Measurements from ENCODE around the gene SEMA4D. TPM values are rescaled to one million over a fixed set of nuclear protein-coding genes. Genes with fewer than 3 reads are reported as not detected.

The SEMA4D gene
- total RNA-seq, 2 donors from 2014 or later: 42.8 to 51.0 TPM

DNA sequence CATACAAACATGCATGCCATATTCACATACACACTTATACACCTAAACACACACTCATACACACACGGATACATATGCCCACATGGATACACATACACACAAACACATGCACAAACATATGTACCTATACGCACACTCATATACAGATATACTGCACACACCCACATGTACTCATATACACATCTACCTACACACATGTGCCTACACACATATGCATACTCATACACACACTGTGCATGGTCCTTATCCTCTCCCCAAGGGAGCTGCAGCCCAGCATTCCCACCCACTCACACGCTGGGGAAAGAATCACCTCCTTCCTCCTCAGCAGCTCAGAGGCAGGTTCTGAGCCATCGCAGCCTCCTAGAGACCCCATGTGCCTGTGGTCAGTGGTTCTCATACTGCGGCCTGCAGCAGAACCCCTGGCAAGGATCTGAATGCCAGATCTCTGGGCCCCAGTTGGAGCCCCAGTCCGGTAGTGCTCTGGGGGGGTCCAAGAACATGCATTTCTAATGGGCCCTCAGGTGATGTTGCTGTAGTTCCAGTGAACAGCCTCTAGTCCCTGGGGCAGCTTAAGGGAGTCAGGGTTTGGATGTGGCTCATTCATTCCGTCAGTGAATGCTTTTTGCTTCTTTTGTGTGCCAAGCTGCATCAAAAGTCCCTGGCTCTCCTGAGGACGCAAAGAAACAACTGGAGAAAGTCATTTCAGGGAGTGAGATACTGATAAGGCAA, 39.0 kb downstream of the SEMA4D start:
- no peaks in the 10 kb centered on the region for H3K9me3 ChIP-seq (ENCODE audit: control insufficient read depth, low read length)
- no peak overlapping the region for H3K4me3 ChIP-seq (ENCODE audit: low read length)
- peaks cover 5% of the 10 kb centered on the region for H3K36me3 Mint-ChIP-seq (ENCODE audit: low read depth)
- no peaks in the 10 kb centered on the region for H3K9me3 Mint-ChIP-seq
- peak; percentile 51 for TF ChIP-seq CTCF (conservative IDR thresholded peaks at IDR 0.05)
- no peaks in the 10 kb centered on the region for H3K36me3 ChIP-seq (ENCODE audit: control insufficient read depth, insufficient read depth, low read length)
- H3K4me1 ChIP-seq (ENCODE audit: control insufficient read depth, insufficient read depth, low read length): peaks cover 5% of the 10 kb centered on the region
- H3K4me3 Mint-ChIP-seq: no peak overlapping the region
- H3K27me3 Mint-ChIP-seq (ENCODE audit: insufficient read depth): no peaks in the 10 kb centered on the region
- no peak overlapping the region for H3K27ac ChIP-seq (ENCODE audit: low read depth, low read length)
- peak overlapping the region; percentile 55 for H3K27ac Mint-ChIP-seq
- no peaks in the 10 kb centered on the region for H3K27me3 ChIP-seq (ENCODE audit: control insufficient read depth, insufficient read depth, low read length, poor library complexity, severe bottlenecking)
- H3K4me1 Mint-ChIP-seq: peaks cover 28% of the 10 kb centered on the region
- 83 to 95% methylated on average over 5 to 8 of the region's 8 CpGs for WGBS, 2 experiments (ENCODE audit: insufficient coverage in 1 of 2, insufficient read length in 1 of 2)
- DNase-seq: no peak
- H3K9ac ChIP-seq (ENCODE audit: extremely low read depth, low read length, poor library complexity, severe bottlenecking): no peak overlapping the region

- Histone ChIP-seq H3K36me3 (ENCODE audit: control insufficient read depth, insufficient read depth, low read length) (no peaks in the 10 kb centered on the region), H3K9ac (ENCODE audit: extremely low read depth, low read length, poor library complexity, severe bottlenecking) (no peak overlapping the region), H3K4me3 (ENCODE audit: low read length) (no peak overlapping the region), H3K27ac (ENCODE audit: low read depth, low read length) (no peak overlapping the region), H3K27me3 (ENCODE audit: control insufficient read depth, insufficient read depth, low read length, poor library complexity, severe bottlenecking) (no peaks in the 10 kb centered on the region), H3K4me1 (ENCODE audit: control insufficient read depth, insufficient read depth, low read length) (peaks cover 5% of the 10 kb centered on the region), H3K9me3 (ENCODE audit: control insufficient read depth, low read length) (no peaks in the 10 kb centered on the region)
- H3K4me1 Mint-ChIP-seq: peaks cover 28% of the 10 kb centered on the region
- H3K36me3 Mint-ChIP-seq (ENCODE audit: low read depth): peaks cover 7% of the 10 kb centered on the region
- no peak for DNase-seq
- no peak overlapping the region for H3K4me3 Mint-ChIP-seq
- WGBS, 2 experiments (ENCODE audit: insufficient coverage in 1 of 2, insufficient read length in 1 of 2): 94 to 96% methylated on average over 6 to 9 of the region's 9 CpGs
- no peaks in the 10 kb centered on the region for H3K9me3 Mint-ChIP-seq
- TF ChIP-seq CTCF (conservative IDR thresholded peaks at IDR 0.05): no peak
- H3K27ac Mint-ChIP-seq: no peak overlapping the region
- H3K27me3 Mint-ChIP-seq (ENCODE audit: insufficient read depth): no peaks in the 10 kb centered on the region
Observed at GRCh38 chr9:89457376-89457855, 40.5 kb downstream of the SEMA4D start.

DNA sequence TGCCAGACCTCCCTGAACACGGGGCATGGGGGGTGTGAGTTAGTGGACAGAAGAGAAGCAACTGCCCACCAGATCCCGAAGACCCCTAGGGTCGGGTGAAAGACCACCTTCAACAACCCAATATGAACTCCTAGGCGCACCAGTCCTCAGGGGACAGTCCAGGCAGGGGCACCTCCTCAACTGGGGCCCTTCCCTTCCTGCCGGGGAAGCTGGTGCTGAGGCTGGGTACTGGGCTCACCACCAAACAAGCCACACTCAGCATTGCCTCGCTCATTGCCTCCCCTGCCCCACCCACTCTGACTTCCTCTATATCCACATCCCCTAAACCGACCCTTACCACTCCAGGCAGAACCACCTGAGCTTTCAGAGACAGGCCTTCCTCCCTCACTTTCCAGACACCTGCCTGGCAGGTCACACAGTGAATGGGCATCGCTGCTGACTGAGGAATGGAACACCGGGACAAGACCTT, 42.5 kb downstream of the SEMA4D start:
- no peak for DNase-seq
- no peak overlapping the region for H3K27ac ChIP-seq (ENCODE audit: low read depth, low read length)
- H3K4me1 ChIP-seq (ENCODE audit: control insufficient read depth, insufficient read depth, low read length): peaks cover 5% of the 10 kb centered on the region
- 92 to 96% methylated on average over 4 to 9 of the region's 9 CpGs for WGBS, 2 experiments (ENCODE audit: insufficient coverage in 1 of 2, insufficient read length in 1 of 2)
- H3K36me3 Mint-ChIP-seq (ENCODE audit: low read depth): peaks cover 7% of the 10 kb centered on the region
- no peak overlapping the region for H3K9ac ChIP-seq (ENCODE audit: extremely low read depth, low read length, poor library complexity, severe bottlenecking)
- peak overlapping the region; percentile 64 for H3K27ac Mint-ChIP-seq
- H3K9me3 Mint-ChIP-seq: no peaks in the 10 kb centered on the region
- H3K27me3 ChIP-seq (ENCODE audit: control insufficient read depth, insufficient read depth, low read length, poor library complexity, severe bottlenecking): no peaks in the 10 kb centered on the region
- no peaks in the 10 kb centered on the region for H3K36me3 ChIP-seq (ENCODE audit: control insufficient read depth, insufficient read depth, low read length)
- no peak for TF ChIP-seq CTCF (conservative IDR thresholded peaks at IDR 0.05)
- H3K27me3 Mint-ChIP-seq (ENCODE audit: insufficient read depth): no peaks in the 10 kb centered on the region
- H3K4me1 Mint-ChIP-seq: peaks cover 19% of the 10 kb centered on the region
- H3K4me3 Mint-ChIP-seq: no peak overlapping the region
- no peaks in the 10 kb centered on the region for H3K9me3 ChIP-seq (ENCODE audit: control insufficient read depth, low read length)
- H3K4me3 ChIP-seq (ENCODE audit: low read length): no peak overlapping the region

All from endodermal cell (in vitro differentiated cells).